Pancreas (tissue), 10 donors: Measurements from ENCODE around the gene SERPINB1. TPM values are rescaled to one million over a fixed set of nuclear protein-coding genes. Genes with fewer than 3 reads are reported as not detected.

Source experiments
- ATAC-seq, 4 donors: fragments of 200-7000 bp; cut with Tn5 transposase; one replicate each; pipeline versions ENCODE4 v1.8.0 to v1.9.1; 2020; ENCODE audit warnings: mild to moderate bottlenecking in 4 of 4, moderate library complexity in 4 of 4
- DNase-seq, 6 donors: peaks; one replicate each; pipeline ENCODE4 v3.0.0-alpha.2; 2020
- FAIRE-seq: peaks from 2 replicates; lab custom pipeline; 2012; peaks lifted over from hg19 to GRCh38; lab: Jason Lieb, UNC
- H3K27ac ChIP-seq, 4 donors: fragments of 200-600 bp; sonication (generic); 1 replicate in 3 of 4; 2 replicates in 1 of 4; pipeline versions ENCODE4 v1.5.0 to v1.8.0; 2020
- H3K27me3 ChIP-seq, 4 donors: fragments of 200-600 bp; one replicate each; pipeline ENCODE4 v1.8.0; 2021
- H3K36me3 ChIP-seq, 3 donors: fragments of 200-600 bp; sonication (generic) in 1 of 3; one replicate each; pipeline versions ENCODE4 v1.5.0 to v1.8.0; 2020 to 2021
- H3K4me1 ChIP-seq, 3 donors: fragments of 200-600 bp; one replicate each; pipeline ENCODE4 v1.8.0; 2021
- H3K4me3 ChIP-seq, 4 donors: fragments of 200-600 bp; sonication (generic) in 2 of 4; one replicate each; pipeline versions ENCODE4 v1.5.0 to v1.8.0; 2020 to 2021
- H3K9me3 ChIP-seq, 4 donors: fragments of 200-600 bp; one replicate each; pipeline ENCODE4 v1.8.0; 2021
- CTCF ChIP-seq, 4 donors: fragments of 200-600 bp; sonication (generic) in 3 of 4; IDR thresholded peaks; one replicate each; pipeline versions ENCODE4 v1.5.0 to v1.8.0; 2021; ENCODE audit warnings: antibody characterized with exemption in 4 of 4
- WGBS, 2 donors: extraction: QIAGEN DNeasy Blood & Tissue Kit; methylation state at CpG; one replicate each; pipeline ENCODE4 v1.1.7; 2013; 5-methylcytosine and 5-hydroxymethylcytosine counted together
- intact Hi-C, 3 donors: fragments of 100-400 bp; cut with DNase I; formaldehyde crosslinking; loops; one replicate each; pipeline versions ENCODE4 v1.11.1 to v1.14.2; 2022
- polyA plus RNA-seq, 2 donors: library from polyadenylated mRNA; stranded (reverse); fragments of 200-250 nt; gene quantifications; one replicate each; pipeline ENCODE4 v1.2.3, GENCODE V29; 2013
- total RNA-seq, 6 donors: library from RNA; stranded (reverse); fragmentation: NEBNext Ultra II Directional in 4 of 6; extraction: Animal tissue kit (Norgen Biotek cat#: 25700) in 4 of 6; gene quantifications; one replicate each; pipeline versions ENCODE4 v1.2.1 to v1.2.4, GENCODE V29; 2021 to 2023
- donor health status: healthy with polysubstance abuse.
- donor health status: DM: no; HTN: no; CAD: no; lungs with moderate emphysema.
- donor health status: DM: no; HTN: no; CAD: no.
- donor health status: control.
- donor health status: control.
- donor health status: Bipolar disorder and iron deficiency.
- donor health status: DM: yes; HTN: yes; CAD: no.
- donor health status: DM: no; HTN: no; CAD: no.
- donor health status: DM: no; HTN: no; CAD: no.
- donor health status: DM: yes; HTN: yes; CAD: no.

Gene SERPINB1
- total and polyA plus RNA-seq, 8 donors = 68.1 to 285 (median 157) TPM

- no peak for TF ChIP-seq CTCF (IDR thresholded peaks at IDR 0.05)
- ATAC-seq = no peak
- H3K36me3 ChIP-seq = peaks cover 0 to 5% (median 0%) of the 10 kb centered on the region in 3 donors
- H3K27me3 ChIP-seq = no peaks in the 10 kb centered on the region
- intact Hi-C loops = loop anchor here in 1 of 3 donors (5.0 to 10.0 kb wide), 3 partner anchors 55 to 213 kb away; no protein-coding TSS in a partner anchor
- no peak for DNase-seq
- 67 to 80% methylated on average over 2 of the region's 2 CpGs for WGBS, 2 donors
- FAIRE-seq = no peak
- no peaks in the 10 kb centered on the region for H3K9me3 ChIP-seq
- peak overlapping the region; percentile 96 to 98 (median 96) for H3K27ac ChIP-seq
- H3K4me3 ChIP-seq = peak overlapping the region in 3 of 4 donors; percentile 33 to 61 (median 50)
- H3K4me1 ChIP-seq = peaks cover 0 to 36% (median 31%) of the 10 kb centered on the region in 3 donors
These were observed 483 bp upstream of the SERPINB1 start for GRCh38 chr6:2842139-2842552.

GRCh38 chr6:2840749-2841061 lies 958 bp downstream of the SERPINB1 start:
- intact Hi-C loops = loop anchor here in 1 of 3 donors (5.0 to 10.0 kb wide), 3 partner anchors 53 to 214 kb away; no protein-coding TSS in a partner anchor
- no peak for FAIRE-seq

GRCh38 chr6:2839982-2840748 lies 1.5 kb downstream of the SERPINB1 start:
- no peaks in the 10 kb centered on the region for H3K27me3 ChIP-seq
- H3K27ac ChIP-seq = peak overlapping the region; percentile 96 to 98 (median 96)
- 29 to 30% methylated on average over 12 of the region's 12 CpGs for WGBS, 2 donors
- FAIRE-seq (no peak), ATAC-seq (peak in 1 of 4 donors; percentile 1), DNase-seq (no peak)
- TF ChIP-seq CTCF (IDR thresholded peaks at IDR 0.05) = no peak
- H3K36me3 ChIP-seq = peaks cover 0 to 21% (median 0%) of the 10 kb centered on the region in 3 donors
- intact Hi-C loops = loop anchor here in 1 of 3 donors (5.0 to 10.0 kb wide), 3 partner anchors 53 to 215 kb away; no protein-coding TSS in a partner anchor
- H3K9me3 ChIP-seq = no peaks in the 10 kb centered on the region
- peaks cover 0 to 37% (median 24%) of the 10 kb centered on the region in 3 donors for H3K4me1 ChIP-seq
- peak overlapping the region; percentile 10 to 61 (median 42) for H3K4me3 ChIP-seq

More at GRCh38 chr6:2840749-2841061, 958 bp downstream of the SERPINB1 start:
- no peak for TF ChIP-seq CTCF (IDR thresholded peaks at IDR 0.05)
- peak in 1 of 4 donors; percentile 1 for ATAC-seq
- WGBS, 2 donors = 22 to 36% methylated on average over 3 of the region's 3 CpGs
- H3K36me3 ChIP-seq = peaks cover 0 to 15% (median 0%) of the 10 kb centered on the region in 3 donors
- peak overlapping the region; percentile 33 to 61 (median 42) for H3K4me3 ChIP-seq
- H3K4me1 ChIP-seq = peaks cover 0 to 32% (median 25%) of the 10 kb centered on the region in 3 donors
- peak in 1 of 6 donors; percentile 37 for DNase-seq
- no peaks in the 10 kb centered on the region for H3K9me3 ChIP-seq
- peak overlapping the region; percentile 96 to 98 (median 96) for H3K27ac ChIP-seq
- no peaks in the 10 kb centered on the region for H3K27me3 ChIP-seq

GRCh38 chr6:2839195-2839981 lies 2.3 kb downstream of the SERPINB1 start:
- H3K27me3 ChIP-seq = no peaks in the 10 kb centered on the region
- DNase-seq (peak in 1 of 6 donors; percentile 44), ATAC-seq (peak; percentile 39 to 52 (median 46)), FAIRE-seq (peak; percentile 68)
- TF ChIP-seq CTCF (IDR thresholded peaks at IDR 0.05) = no peak
- H3K4me3 ChIP-seq = peak overlapping the region; percentile 6 to 61 (median 30)
- intact Hi-C loops = no loop called here
- 21 to 24% methylated on average over 9 of the region's 9 CpGs for WGBS, 2 donors
- no peaks in the 10 kb centered on the region for H3K9me3 ChIP-seq
- H3K27ac ChIP-seq = peak overlapping the region; percentile 32 to 98 (median 96)
- H3K36me3 ChIP-seq = peaks cover 0 to 26% (median 0%) of the 10 kb centered on the region in 3 donors
- H3K4me1 ChIP-seq = peaks cover 0 to 38% (median 24%) of the 10 kb centered on the region in 3 donors
